GM19240 (cell line): ENCODE data around the gene ALKBH6.
A peak's percentile ranks its signal among the peaks of the same experiment; 100 is the strongest.

Experiments
- DNase-seq: peaks from one replicate; pipeline ENCODE4 v3.0.0; 2011; ENCODE audit warnings: low spot score; ENCODE audit not compliant: insufficient read length

Gene ALKBH6

GRCh38 chr19:36030264-36031148, 16.5 kb upstream of the ALKBH6 start:
- no peak for DNase-seq

GRCh38 chr19:36028313-36029041, 14.5 kb upstream of the ALKBH6 start:
- no peak for DNase-seq

GRCh38 chr19:36027696-36028095, 13.7 kb upstream of the ALKBH6 start:
- no peak for DNase-seq

- DNase-seq = no peak
Observed at GRCh38 chr19:36026091-36026876, 12.3 kb upstream of the ALKBH6 start.

- no peak for DNase-seq
Observed at GRCh38 chr19:36025541-36025940, 11.5 kb upstream of the ALKBH6 start.

- no peak for DNase-seq
Observed at GRCh38 chr19:36023432-36023831, 9.4 kb upstream of the ALKBH6 start.

- DNase-seq = no peak
Observed at GRCh38 chr19:36019061-36019670, 5.2 kb upstream of the ALKBH6 start.

- no peak for DNase-seq
Observed at GRCh38 chr19:36013280-36014011, 567 bp downstream of the ALKBH6 start.

- no peak for DNase-seq
Observed at GRCh38 chr19:36010402-36010801, 3.6 kb downstream of the ALKBH6 start.

GRCh38 chr19:36009633-36010379, 4.2 kb downstream of the ALKBH6 start:
- DNase-seq = no peak

GRCh38 chr19:36009220-36009619, 4.8 kb downstream of the ALKBH6 start:
- no peak for DNase-seq

- DNase-seq = no peak
Observed at GRCh38 chr19:36008336-36008978, 5.6 kb downstream of the ALKBH6 start, which contains the start of gene SYNE4. Gene SYNE4, minus strand, starts transcription at chr19:36008813. Its CDS starts 132 bp downstream, at chr19:36008681.

- no peak for DNase-seq
Observed at GRCh38 chr19:36006955-36007354, 7.1 kb downstream of the ALKBH6 start.

GRCh38 chr19:36003284-36003683, 10.7 kb downstream of the ALKBH6 start:
- no peak for DNase-seq

- no peak for DNase-seq
Observed at GRCh38 chr19:36001605-36002004, 12.4 kb downstream of the ALKBH6 start.

GRCh38 chr19:35996777-35997176, 17.2 kb downstream of the ALKBH6 start:
- no peak for DNase-seq

GRCh38 chr19:35995048-35995993, 18.7 kb downstream of the ALKBH6 start, which contains the start of gene SDHAF1:
Gene SDHAF1, plus strand, starts transcription at chr19:35995188. Its CDS starts 87 bp downstream, at chr19:35995275.
- peak; percentile 97 for DNase-seq
